ENCODE results near the gene TTC6. TPM values are rescaled to one million over a fixed set of nuclear protein-coding genes. Genes with fewer than 3 reads are reported as not detected.

TTC6 gene
- total and polyA plus RNA-seq, 2 donors (not counting 3 experiments of a cell fraction or from before 2014, with no cell fraction given): 0.75 TPM; not detected in 1

- Histone ChIP-seq H3K36me3 (ENCODE audit: control insufficient read depth in 2 of 2, extremely low read depth in 1 of 2, insufficient read depth in 2 of 2, low read length in 2 of 2) (no peaks in the 10 kb centered on the region), H2AFZ (ENCODE audit: low read depth, low read length) (no peak overlapping the region), H3K27me3 (ENCODE audit: control insufficient read depth in 2 of 2, insufficient read depth in 2 of 2, low read length in 2 of 2) (peaks cover 65 to 86% of the 10 kb centered on the region in 2 experiments), H3K27ac (ENCODE audit: insufficient read depth, low read depth, low read length) (no peak overlapping the region), H3K4me1 (ENCODE audit: control insufficient read depth, extremely low read depth, insufficient read depth, low read length) (peaks cover 14% of the 10 kb centered on the region), H3K9me1 (replicated peaks; ENCODE audit: control insufficient read depth, extremely low read depth, insufficient read depth, low read length) (no peaks in the 10 kb centered on the region), H3K9me3 (replicated peaks; ENCODE audit: control insufficient read depth, insufficient read depth, low read length) (no peaks in the 10 kb centered on the region), H3K79me2 (ENCODE audit: control insufficient read depth, insufficient read depth, low read length) (no peaks in the 10 kb centered on the region), H3K4me2 (ENCODE audit: insufficient read depth, low read length) (no peak overlapping the region), H3K4me3 (replicated peaks in 1 of 3; ENCODE audit: insufficient read depth in 1 of 3, low read depth in 1 of 3, low read length in 3 of 3) (no peak overlapping the region), H4K20me1 (replicated peaks; ENCODE audit: control insufficient read depth, extremely low read depth, insufficient read depth, low read length) (peaks cover 6% of the 10 kb centered on the region), H3K9ac (replicated peaks; ENCODE audit: extremely low read depth, insufficient read depth, low read length) (no peak overlapping the region)
- intact Hi-C loops (cut with micrococcal nuclease): no loop called here
- FAIRE-seq (no peak), DNase-seq (ENCODE audit: low read depth, low spot score) (no peak)
- POLR2A ChIA-PET: no interaction called here
- BruUV-seq (replicated peaks): no TSS peak
- CTCF ChIA-PET: interaction anchor here (1.0 to 2.5 kb wide), 4 partner anchors 7 to 20 kb away, joined by 3 to 11 read pairs (median 6); no protein-coding TSS in a partner anchor
- dilution Hi-C loops (cut with MboI; ENCODE audit: extremely low pct_ligation_motif_present, low sequenced_read_pairs): no loop called here
- TF ChIP-seq MYC (IDR thresholded peaks at IDR 0.05; ENCODE audit: low read depth, low read length): no peak
- no peak for TF ChIP-seq EZH2 (IDR thresholded peaks at IDR 0.05; ENCODE audit: borderline replicate concordance, low read depth, low read length, severe bottlenecking)
- no peak for TF ChIP-seq POLR2AphosphoS5 (IDR thresholded peaks at IDR 0.05; ENCODE audit: insufficient read depth, low read depth, low read length)
- no peak for TF ChIP-seq FOS (IDR thresholded peaks at IDR 0.05; ENCODE audit: borderline replicate concordance, insufficient read depth, low read length)
- no peak for TF ChIP-seq JUN (IDR thresholded peaks at IDR 0.05; ENCODE audit: borderline replicate concordance, insufficient read depth, insufficient read length, low read depth)
- TF ChIP-seq CTCF (IDR thresholded peaks at IDR 0.05; ENCODE audit: extremely low read depth in 1 of 2, insufficient read depth in 1 of 2, low read depth in 1 of 2, low read length in 2 of 2): no peak
- TF ChIP-seq POLR2A (IDR thresholded peaks at IDR 0.05; ENCODE audit: low read depth, low read length): no peak
- no peak for TF ChIP-seq MAX (IDR thresholded peaks at IDR 0.05; ENCODE audit: insufficient read depth, insufficient read length)
- TF ChIP-seq GATA2 (IDR thresholded peaks at IDR 0.05; ENCODE audit: insufficient read depth, insufficient read length, low read depth, low read length): no peak
Observed at GRCh38 chr14:37585971-37586796, 9.2 kb upstream of the TTC6 start.
